Upper lobe of right lung (tissue), 1 donor: Measurements from ENCODE around the gene PLEKHA3. TPM values are rescaled to one million over a fixed set of nuclear protein-coding genes. Genes with fewer than 3 reads are reported as not detected.

Source experiments
- ATAC-seq: fragments of 200-7000 bp; cut with Tn5 transposase; one replicate; pipeline ENCODE4 v1.9.1; 2020; ENCODE audit warnings: mild to moderate bottlenecking, moderate library complexity
- DNase-seq: peaks from one replicate; pipeline ENCODE4 v3.0.0-alpha.2; 2020
- H3K27ac ChIP-seq: fragments of 200-600 bp; one replicate; pipeline ENCODE4 v1.8.0; 2022
- H3K27me3 ChIP-seq: fragments of 200-600 bp; one replicate; pipeline ENCODE4 v1.8.0; 2022; ENCODE audit warnings: mild to moderate bottlenecking
- H3K36me3 ChIP-seq: fragments of 200-600 bp; one replicate; pipeline ENCODE4 v1.8.0; 2022
- H3K4me1 ChIP-seq: fragments of 200-600 bp; one replicate; pipeline ENCODE4 v1.8.0; 2022
- H3K4me3 ChIP-seq: fragments of 200-600 bp; one replicate; pipeline ENCODE4 v1.8.0; 2022; ENCODE audit warnings: mild to moderate bottlenecking
- H3K9me3 ChIP-seq: fragments of 200-600 bp; one replicate; pipeline ENCODE4 v1.8.0; 2022
- CTCF ChIP-seq: fragments of 200-600 bp; IDR thresholded peaks from one replicate; pipeline ENCODE4 v1.8.0; 2022; ENCODE audit warnings: antibody characterized with exemption
- intact Hi-C: fragments of 100-400 bp; cut with DNase I; formaldehyde crosslinking; loops from one replicate; pipeline ENCODE4 v1.11.0; 2022
- total RNA-seq: library from RNA; stranded (reverse); fragmentation: NEBNext Ultra II Directional; extraction: Animal tissue kit (Norgen Biotek cat#: 25700); gene quantifications from one replicate; pipeline ENCODE4 v1.2.1, GENCODE V29; 2021
- donor health status: DM: no; HTN: yes; CAD: no; lungs with severe emphysema.

Gene PLEKHA3
- total RNA-seq, 1 donor from 2014 or later = 36.6 TPM

GRCh38 chr2:178531168-178531567 is 50.9 kb downstream of the PLEKHA3 start:
- no peak for DNase-seq
- no peaks in the 10 kb centered on the region for H3K27me3 ChIP-seq
- H3K9me3 ChIP-seq = no peaks in the 10 kb centered on the region
- intact Hi-C loops = no loop called here
- H3K4me1 ChIP-seq = peaks cover 3% of the 10 kb centered on the region
- H3K36me3 ChIP-seq = peaks cover 45% of the 10 kb centered on the region
- ATAC-seq = peak; percentile 18
- no peak for TF ChIP-seq CTCF
- H3K4me3 ChIP-seq = no peak overlapping the region
- H3K27ac ChIP-seq = no peak overlapping the region

GRCh38 chr2:178536037-178536436 is 55.8 kb downstream of the PLEKHA3 start:
- no peak for DNase-seq
- peaks cover 79% of the 10 kb centered on the region for H3K36me3 ChIP-seq
- H3K27me3 ChIP-seq = no peaks in the 10 kb centered on the region
- no peak for TF ChIP-seq CTCF
- no peak overlapping the region for H3K4me3 ChIP-seq
- H3K9me3 ChIP-seq = no peaks in the 10 kb centered on the region
- intact Hi-C loops = no loop called here
- no peak for ATAC-seq
- H3K4me1 ChIP-seq = no peaks in the 10 kb centered on the region
- H3K27ac ChIP-seq = no peak overlapping the region

- Histone ChIP-seq H3K4me3 (no peak overlapping the region), H3K27ac (no peak overlapping the region), H3K36me3 (peaks cover 88% of the 10 kb centered on the region), H3K9me3 (no peaks in the 10 kb centered on the region), H3K4me1 (no peaks in the 10 kb centered on the region), H3K27me3 (no peaks in the 10 kb centered on the region)
- intact Hi-C loops = no loop called here
- no peak for DNase-seq
- no peak for TF ChIP-seq CTCF
- no peak for ATAC-seq
These were observed 61.9 kb downstream of the PLEKHA3 start for GRCh38 chr2:178542161-178542560.

- Histone ChIP-seq H3K36me3 (peaks cover 84% of the 10 kb centered on the region), H3K27ac (no peak overlapping the region), H3K4me3 (no peak overlapping the region), H3K27me3 (no peaks in the 10 kb centered on the region), H3K9me3 (no peaks in the 10 kb centered on the region), H3K4me1 (no peaks in the 10 kb centered on the region)
- no peak for TF ChIP-seq CTCF
- no peak for ATAC-seq
- intact Hi-C loops = no loop called here
- no peak for DNase-seq
These were observed 62.3 kb downstream of the PLEKHA3 start for GRCh38 chr2:178542569-178542968.

GRCh38 chr2:178550352-178550751 is 70.1 kb downstream of the PLEKHA3 start:
- Histone ChIP-seq H3K4me1 (no peaks in the 10 kb centered on the region), H3K9me3 (no peaks in the 10 kb centered on the region), H3K27me3 (no peaks in the 10 kb centered on the region), H3K4me3 (no peak overlapping the region), H3K27ac (no peak overlapping the region), H3K36me3 (peaks cover 43% of the 10 kb centered on the region)
- intact Hi-C loops = no loop called here
- no peak for DNase-seq
- TF ChIP-seq CTCF = no peak
- ATAC-seq = no peak

GRCh38 chr2:178553047-178553446 is 72.8 kb downstream of the PLEKHA3 start:
- ATAC-seq (no peak), DNase-seq (no peak)
- Histone ChIP-seq H3K4me3 (no peak overlapping the region), H3K27me3 (no peaks in the 10 kb centered on the region), H3K4me1 (no peaks in the 10 kb centered on the region), H3K9me3 (no peaks in the 10 kb centered on the region), H3K36me3 (peaks cover 25% of the 10 kb centered on the region), H3K27ac (no peak overlapping the region)
- intact Hi-C loops = no loop called here
- no peak for TF ChIP-seq CTCF
